AG09309 (cell line): ENCODE measurements around the gene CDH19.
"Not testable (repeated sequence)": the region's sequence is repeated elsewhere in the genome, so short reads cannot be mapped to it uniquely, and the experiment has no call there.

Source experiments
- DNase-seq: peaks from one replicate; pipeline ENCODE4 v3.0.0-alpha.2; 2010; ENCODE audit warnings: low read depth
- H3K4me3 ChIP-seq: 2 replicates; pipeline ENCODE4 v1.5.1; 2011; ENCODE audit warnings: mild to moderate bottlenecking, low read depth, low read length, moderate library complexity; ENCODE audit not compliant: control insufficient read depth
- CTCF ChIP-seq: IDR thresholded peaks from 2 replicates; pipeline ENCODE4 v1.5.1; 2011; ENCODE audit warnings: mild to moderate bottlenecking, low read depth, low read length, inconsistent platforms; ENCODE audit not compliant: insufficient read depth, control insufficient read depth; ENCODE audit errors: missing control alignments

CDH19 gene

GRCh38 chr18:66506178-66506577 is 97.7 kb downstream of the CDH19 start:
- H3K4me3 ChIP-seq = no peak overlapping the region
- no peak for TF ChIP-seq CTCF
- no peak for DNase-seq

GRCh38 chr18:66497351-66497750 is 106.5 kb downstream of the CDH19 start:
- no peak for TF ChIP-seq CTCF

GRCh38 chr18:66495844-66496243 is 108.0 kb downstream of the CDH19 start:
- DNase-seq = no peak
- no peak for TF ChIP-seq CTCF
- no peak overlapping the region for H3K4me3 ChIP-seq

More at GRCh38 chr18:66497351-66497750, 106.5 kb downstream of the CDH19 start:
- H3K4me3 ChIP-seq = no peak overlapping the region
- DNase-seq = no peak

- no peak overlapping the region for H3K4me3 ChIP-seq
- no peak for TF ChIP-seq CTCF
- no peak for DNase-seq
These were observed 130.0 kb downstream of the CDH19 start for GRCh38 chr18:66473882-66474281.

GRCh38 chr18:66466184-66466583 is 137.7 kb downstream of the CDH19 start:
- H3K4me3 ChIP-seq, DNase-seq: not testable (repeated sequence)

- TF ChIP-seq CTCF = no peak
- H3K4me3 ChIP-seq = no peak overlapping the region
- no peak for DNase-seq
These were observed 142.5 kb downstream of the CDH19 start for GRCh38 chr18:66461344-66461743.

GRCh38 chr18:66457245-66457644 is 146.6 kb downstream of the CDH19 start:
- no peak for TF ChIP-seq CTCF
- DNase-seq = no peak
- no peak overlapping the region for H3K4me3 ChIP-seq
